Heart right ventricle (tissue), 16 donors: ENCODE measurements around the gene TREM2. TPM values are rescaled to one million over a fixed set of nuclear protein-coding genes. Genes with fewer than 3 reads are reported as not detected.
"Not testable (repeated sequence)": the region's sequence is repeated elsewhere in the genome, so short reads cannot be mapped to it uniquely, and the experiment has no call there.

Experiments
- ATAC-seq, 8 donors: fragments of 200-7000 bp; cut with Tn5 transposase; one replicate each; pipeline ENCODE4 v1.9.1; 2020; ENCODE audit warnings: mild to moderate bottlenecking in 8 of 8, moderate library complexity in 8 of 8, moderate number of reproducible peaks in 1 of 8
- DNase-seq, 2 donors: peaks; one replicate each; pipeline ENCODE4 v3.0.0-alpha.2; 2020
- H3K27ac ChIP-seq, 10 donors: fragments of 200-600 bp; sonication (generic) in 2 of 10; one replicate each; pipeline versions ENCODE4 v1.5.0 to v1.8.0; 2020 to 2022; ENCODE audit warnings: mild to moderate bottlenecking in 3 of 10
- H3K27me3 ChIP-seq, 7 donors: fragments of 200-600 bp; one replicate each; pipeline ENCODE4 v1.8.0; 2021 to 2022; ENCODE audit warnings: mild to moderate bottlenecking in 2 of 7
- H3K36me3 ChIP-seq, 9 donors: fragments of 200-600 bp; sonication (generic) in 1 of 9; one replicate each; pipeline versions ENCODE4 v1.5.0 to v1.8.0; 2020 to 2022; ENCODE audit warnings: mild to moderate bottlenecking in 2 of 9
- H3K4me1 ChIP-seq, 9 donors: fragments of 200-600 bp; sonication (generic) in 1 of 9; one replicate each; pipeline versions ENCODE4 v1.5.0 to v1.8.0; 2020 to 2022; ENCODE audit warnings: mild to moderate bottlenecking in 4 of 9
- H3K4me3 ChIP-seq, 10 donors: fragments of 200-600 bp; sonication (generic) in 2 of 10; one replicate each; pipeline versions ENCODE4 v1.5.0 to v1.8.0; 2020 to 2022; ENCODE audit warnings: mild to moderate bottlenecking in 7 of 10, moderate library complexity in 2 of 10
- H3K9me3 ChIP-seq, 11 donors: fragments of 200-600 bp in 10 of 11; sonication (generic) in 2 of 11; one replicate each; pipeline versions ENCODE4 v1.5.0 to v1.8.0; 2013 to 2022; ENCODE audit warnings: mild to moderate bottlenecking in 2 of 11, control low read depth in 1 of 11, moderate library complexity in 1 of 11
- CTCF ChIP-seq, 9 donors: fragments of 200-600 bp; sonication (generic) in 2 of 9; IDR thresholded peaks; one replicate each; pipeline versions ENCODE4 v1.5.0 to v1.8.0; 2021 to 2022; ENCODE audit warnings: antibody characterized with exemption in 9 of 9, mild to moderate bottlenecking in 5 of 9, moderate library complexity in 1 of 9
- WGBS, 2 donors: extraction: QIAGEN DNeasy Blood & Tissue Kit; methylation state at CpG; one replicate each; pipeline ENCODE4 v1.1.7; 2013; ENCODE audit warnings: inconsistent platforms in 1 of 2; 5-methylcytosine and 5-hydroxymethylcytosine counted together
- intact Hi-C, 10 donors: fragments of 100-400 bp; cut with DNase I; formaldehyde crosslinking; loops; one replicate each; pipeline versions ENCODE4 v1.11.1 to v1.14.2; 2022
- polyA plus RNA-seq, 2 donors: library from polyadenylated mRNA; stranded (reverse); fragments of 200-250 nt; gene quantifications; one replicate each; pipeline ENCODE4 v1.2.3, GENCODE V29; 2013
- total RNA-seq, 10 donors: library from RNA; stranded (reverse); fragmentation: NEBNext Ultra II Directional in 3 of 10; extraction: Animal tissue kit (Norgen Biotek cat#: 25700) in 3 of 10; gene quantifications; one replicate each; pipeline versions ENCODE4 v1.2.1 to v1.2.4, GENCODE V29; 2021 to 2023
- donor health status: Arrhythmogenic right ventricular cardiomyopathy.
- donor health status: ischemic (EF 13 %, LVEDD 7.1; RV severe dilation, severe dysfunction).
- donor health status: healthy with polysubstance abuse.
- donor health status: DM: no; HTN: yes; CAD: no.
- donor health status: DM: no; HTN: no; CAD: no.
- donor health status: ischemic (EF 25% LVEDD 6.9; RV normal size, moderate dysfunction).
- donor health status: ischemic (EF 25% LVEDD 5.7; RV mildly dilated, moderate dysfunction).
- donor health status: healthy.
- donor health status: DM: yes; HTN: yes; CAD: no.
- donor health status: Ischemic cardiomyopathy.
- donor health status: ischemic (EF 35%, LVEDD 5.7; RV mildly dilated, moderate dysfunction).
- donor health status: nonischemic (EF 11% LVEDD 7.7; RV severe dilation, severe dysfunction).
- donor health status: DM: yes; HTN: yes; CAD: no.
- donor health status: PGD.
- donor health status: ischemic (EF 29% LVEDD 5.4; RV normal size, mild dysfunction).
- donor health status: nonischemic (EF 23%, LVEDD 6.1; RV moderate dilation, normal function).

Gene TREM2
- total and polyA plus RNA-seq, 12 donors = 0.40 to 5.5 (median 1.1) TPM; not detected in 3

DNA sequence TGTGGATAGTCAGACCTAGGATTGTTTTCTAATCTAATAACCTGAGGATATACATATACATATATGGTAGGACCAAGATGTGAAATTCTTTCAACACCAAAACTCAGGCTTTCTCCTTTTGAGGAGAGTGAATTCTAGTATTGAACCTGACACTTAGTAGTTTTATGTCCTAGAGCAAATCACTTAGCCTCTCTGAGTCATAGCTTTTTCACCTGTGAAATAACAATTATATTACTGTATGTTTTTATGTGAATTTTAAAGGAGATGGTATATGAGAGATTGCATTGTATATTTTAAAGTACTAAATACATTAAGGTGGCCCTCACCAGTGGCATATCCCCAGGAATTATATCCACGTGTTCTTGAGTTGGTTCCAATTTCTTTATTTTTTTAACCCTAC, 43.4 kb downstream of the TREM2 start:
- Histone ChIP-seq H3K4me1 (no peaks in the 10 kb centered on the region), H3K4me3 (no peak overlapping the region), H3K9me3 (no peaks in the 10 kb centered on the region), H3K36me3 (peaks cover 0 to 42% (median 11%) of the 10 kb centered on the region in 9 donors), H3K27me3 (no peaks in the 10 kb centered on the region), H3K27ac (no peak overlapping the region)
- intact Hi-C loops = no loop called here
- ATAC-seq (no peak), DNase-seq (no peak)
- TF ChIP-seq CTCF (IDR thresholded peaks at IDR 0.05) = no peak
- 63 to 75% methylated on average over 1 of the region's 1 CpG for WGBS, 2 donors

DNA sequence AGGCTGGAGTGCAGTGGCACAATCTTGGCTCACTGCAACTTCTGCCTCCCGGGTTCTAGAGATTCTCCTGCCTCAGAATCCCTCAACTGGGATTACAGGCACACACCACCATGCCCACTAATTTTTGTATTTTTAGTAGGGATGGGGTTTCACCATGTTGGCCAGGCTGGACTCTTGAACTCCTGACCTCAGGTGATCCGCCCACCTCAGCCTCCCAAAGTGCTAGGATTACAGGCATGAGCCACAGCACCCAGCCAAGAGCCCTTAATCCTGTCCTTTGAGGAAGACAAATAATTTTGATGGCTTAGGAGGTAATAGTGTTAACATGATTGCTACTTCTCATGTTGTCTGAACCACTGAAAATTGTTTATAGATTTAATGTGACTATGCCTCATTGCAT, 47.9 kb downstream of the TREM2 start:
- H3K9me3 ChIP-seq, H3K4me3 ChIP-seq, ATAC-seq, intact Hi-C loops, DNase-seq, H3K27me3 ChIP-seq, H3K4me1 ChIP-seq, H3K27ac ChIP-seq: not testable (repeated sequence)
- WGBS, 2 donors = 83 to 90% methylated on average over 2 of the region's 2 CpGs
- peaks cover 0 to 27% (median 0%) of the 10 kb centered on the region in 9 donors for H3K36me3 ChIP-seq

- Histone ChIP-seq H3K4me3 (no peak overlapping the region), H3K27ac (no peak overlapping the region), H3K4me1 (no peaks in the 10 kb centered on the region), H3K36me3 (peaks cover 0 to 29% (median 0%) of the 10 kb centered on the region in 9 donors), H3K27me3 (no peaks in the 10 kb centered on the region), H3K9me3 (no peaks in the 10 kb centered on the region)
- TF ChIP-seq CTCF (IDR thresholded peaks at IDR 0.05) = no peak
- intact Hi-C loops = no loop called here
- no peak for DNase-seq
- WGBS, 2 donors = 84 to 91% methylated on average over 3 of the region's 3 CpGs
- no peak for ATAC-seq
Observed at GRCh38 chr6:41111017-41111416, 51.9 kb downstream of the TREM2 start.

Other genes starting within 250 kb of the TREM2 start
- under 1 TPM; 0.19 to 0.81 (median 0.45) TPM for gene UNC5CL, start 123.9 kb downstream of the TREM2 start, total RNA-seq
- 1 to 10 TPM in 1 of 2 donors, under 1 TPM in 1; 0.42 to 1.9 TPM for gene UNC5CL, start 123.9 kb downstream of the TREM2 start, polyA plus RNA-seq
- not detected for gene TSPO2, start 120.6 kb downstream of the TREM2 start, total RNA-seq
- gene TSPO2, start 120.6 kb downstream of the TREM2 start, polyA plus RNA-seq = not detected
- gene APOBEC2, start 109.9 kb downstream of the TREM2 start, total RNA-seq = 100 to 1,000 TPM; 174 to 307 (median 224) TPM
- gene APOBEC2, start 109.9 kb downstream of the TREM2 start, polyA plus RNA-seq = 100 to 1,000 TPM in 1 of 2 donors, 10 to 100 TPM in 1; 79.0 to 134 TPM
- gene OARD1, start 90.8 kb downstream of the TREM2 start, total RNA-seq = 10 to 100 TPM; 13.7 to 24.7 (median 16.6) TPM
- 10 to 100 TPM; 22.7 to 31.2 TPM for gene OARD1, start 90.8 kb downstream of the TREM2 start, polyA plus RNA-seq
- 10 to 100 TPM in 7 of 10 donors, 1 to 10 TPM in 3; 8.9 to 12.0 (median 10.5) TPM for gene NFYA, start 90.1 kb downstream of the TREM2 start, total RNA-seq
- 1 to 10 TPM; 4.2 to 6.1 TPM for gene NFYA, start 90.1 kb downstream of the TREM2 start, polyA plus RNA-seq
- gene TREML1, start 8.8 kb downstream of the TREM2 start, total RNA-seq = under 1 TPM in 2 of 10 donors, not detected in 8; 0.33 to 0.39 TPM
- under 1 TPM in 1 of 2 donors, not detected in 1; 0.17 TPM for gene TREML1, start 8.8 kb downstream of the TREM2 start, polyA plus RNA-seq
- under 1 TPM in 4 of 10 donors, not detected in 6; 0.10 to 0.38 (median 0.16) TPM for gene TREML2, start 38.0 kb upstream of the TREM2 start, total RNA-seq
- under 1 TPM in 1 of 2 donors, not detected in 1; 0.01 TPM for gene TREML2, start 38.0 kb upstream of the TREM2 start, polyA plus RNA-seq
- gene TREML4, start 65.2 kb upstream of the TREM2 start, total RNA-seq = not detected
- under 1 TPM in 1 of 2 donors, not detected in 1; 0.04 TPM for gene TREML4, start 65.2 kb upstream of the TREM2 start, polyA plus RNA-seq
- 1 to 10 TPM in 4 of 10 donors, under 1 TPM in 6; 0.35 to 6.0 (median 0.99) TPM for gene TREM1, start 123.6 kb upstream of the TREM2 start, total RNA-seq
- gene TREM1, start 123.6 kb upstream of the TREM2 start, polyA plus RNA-seq = 10 to 100 TPM in 1 of 2 donors, not detected in 1; 12.4 TPM
- gene NCR2, start 172.5 kb upstream of the TREM2 start, total RNA-seq = not detected
- gene NCR2, start 172.5 kb upstream of the TREM2 start, polyA plus RNA-seq = not detected